AG08396 (cell line): Measurements from ENCODE around the gene STAG1.
"Not testable (repeated sequence)": the region's sequence is repeated elsewhere in the genome, so short reads cannot be mapped to it uniquely, and the experiment has no call there.

Experiments
- DNase-seq: peaks from one replicate; pipeline ENCODE4 v3.0.0; 2012; ENCODE audit warnings: low spot score, mixed read lengths

STAG1 gene

GRCh38 chr3:136503056-136503455 is 249.1 kb downstream of the STAG1 start:
- no peak for DNase-seq

- no peak for DNase-seq
Observed at GRCh38 chr3:136498919-136499447, 253.2 kb downstream of the STAG1 start.

- no peak for DNase-seq
Observed at GRCh38 chr3:136495213-136495612, 257.0 kb downstream of the STAG1 start.

- no peak for DNase-seq
Observed at GRCh38 chr3:136490646-136491405, 261.4 kb downstream of the STAG1 start.

GRCh38 chr3:136485777-136486176 is 266.4 kb downstream of the STAG1 start:
- DNase-seq, result no peak

GRCh38 chr3:136476280-136476679 is 275.9 kb downstream of the STAG1 start:
- no peak for DNase-seq

GRCh38 chr3:136474876-136475275 is 277.3 kb downstream of the STAG1 start:
- DNase-seq, result not testable (repeated sequence)

- DNase-seq, result peak; percentile 48
Observed at GRCh38 chr3:136473716-136474326, 278.4 kb downstream of the STAG1 start.

GRCh38 chr3:136465296-136465695 is 286.9 kb downstream of the STAG1 start:
- no peak for DNase-seq

GRCh38 chr3:136464502-136464901 is 287.7 kb downstream of the STAG1 start:
- DNase-seq, result peak; percentile 47

GRCh38 chr3:136463170-136463569 is 289.0 kb downstream of the STAG1 start:
- no peak for DNase-seq

- no peak for DNase-seq
Observed at GRCh38 chr3:136457793-136458192, 294.4 kb downstream of the STAG1 start.

- no peak for DNase-seq
Observed at GRCh38 chr3:136456196-136456595, 296.0 kb downstream of the STAG1 start.

- DNase-seq, result no peak
Observed at GRCh38 chr3:136444581-136444980, 307.6 kb downstream of the STAG1 start.

- DNase-seq, result no peak
Observed at GRCh38 chr3:136437043-136437442, 315.1 kb downstream of the STAG1 start.

- no peak for DNase-seq
Observed at GRCh38 chr3:136434429-136434828, 317.7 kb downstream of the STAG1 start.

GRCh38 chr3:136432685-136433084 is 319.5 kb downstream of the STAG1 start:
- no peak for DNase-seq

- DNase-seq, result no peak
Observed at GRCh38 chr3:136428167-136428566, 324.0 kb downstream of the STAG1 start.

GRCh38 chr3:136427236-136427635 is 324.9 kb downstream of the STAG1 start:
- DNase-seq, result no peak

GRCh38 chr3:136414476-136414875 is 337.7 kb downstream of the STAG1 start:
- no peak for DNase-seq

- no peak for DNase-seq
Observed at GRCh38 chr3:136412307-136412706, 339.9 kb downstream of the STAG1 start.

GRCh38 chr3:136409549-136409948 is 342.6 kb downstream of the STAG1 start:
- no peak for DNase-seq

GRCh38 chr3:136404056-136404455 is 348.1 kb downstream of the STAG1 start:
- DNase-seq, result no peak

GRCh38 chr3:136396916-136397315 is 355.3 kb downstream of the STAG1 start:
- DNase-seq, result no peak
